Tibial nerve (tissue), 3 donors: Measurements from ENCODE around the gene ZFPL1.

ENCODE experiments used
- CTCF ChIP-seq, 5 experiments: fragments of 200-600 bp in 3 of 5; fragments of 450-650 bp in 2 of 5; sonication (generic) in 3 of 5; IDR thresholded peaks; one replicate each; pipeline ENCODE4 v1.5.1; 2016 to 2019; ENCODE audit warnings: antibody characterized with exemption in 5 of 5, mild to moderate bottlenecking in 3 of 5, moderate library complexity in 2 of 5
- POLR2A ChIP-seq, 2 donors: fragments of 450-650 bp; IDR thresholded peaks; one replicate each; pipeline ENCODE4 v1.6.1; 2017; ENCODE audit warnings: antibody characterized with exemption in 2 of 2, mild to moderate bottlenecking in 2 of 2, moderate library complexity in 2 of 2

- TF ChIP-seq CTCF (IDR thresholded peaks at IDR 0.05) = no peak
- TF ChIP-seq POLR2A (IDR thresholded peaks at IDR 0.05) = no peak
Measured at GRCh38 chr11:65087827-65088226, 3.8 kb downstream of the ZFPL1 start.
